Keratinocyte (primary cell): ENCODE data around the gene LYVE1.

Experiments used
- CTCF ChIP-seq, 3 experiments: IDR thresholded peaks in 1 of 3; conservative IDR thresholded peaks in 1 of 3; optimal IDR thresholded peaks in 1 of 3; 2 replicates in 2 of 3; 3 replicates in 1 of 3; pipeline versions ENCODE3 to v1.5.1; 2011; ENCODE audit warnings: low read length in 3 of 3, mild to moderate bottlenecking in 3 of 3, moderate library complexity in 2 of 3, control low read depth in 1 of 3, inconsistent platforms in 1 of 3; ENCODE audit not compliant: insufficient read depth in 2 of 3; ENCODE audit errors: extremely low read depth in 1 of 3
- EZH2 ChIP-seq: IDR thresholded peaks from one replicate; pipeline ENCODE4 v1.6.1; 2012; ENCODE audit warnings: inconsistent platforms, mild to moderate bottlenecking, low read length, moderate library complexity

- TF ChIP-seq CTCF (optimal IDR thresholded peaks at IDR 0.05 in 1 of 3, IDR thresholded peaks at IDR 0.05 in 1 of 3, conservative IDR thresholded peaks at IDR 0.05 in 1 of 3; ENCODE audit: extremely low read depth in 1 of 3, insufficient read depth in 2 of 3, low read length in 3 of 3): no peak
- no peak for TF ChIP-seq EZH2
These were observed 13.1 kb upstream of the LYVE1 start for GRCh38 chr11:10581481-10582019.
